ENCODE data around the gene SUFU.
A peak's percentile ranks its signal among the peaks of the same experiment; 100 is the strongest.

Gene SUFU

DNA sequence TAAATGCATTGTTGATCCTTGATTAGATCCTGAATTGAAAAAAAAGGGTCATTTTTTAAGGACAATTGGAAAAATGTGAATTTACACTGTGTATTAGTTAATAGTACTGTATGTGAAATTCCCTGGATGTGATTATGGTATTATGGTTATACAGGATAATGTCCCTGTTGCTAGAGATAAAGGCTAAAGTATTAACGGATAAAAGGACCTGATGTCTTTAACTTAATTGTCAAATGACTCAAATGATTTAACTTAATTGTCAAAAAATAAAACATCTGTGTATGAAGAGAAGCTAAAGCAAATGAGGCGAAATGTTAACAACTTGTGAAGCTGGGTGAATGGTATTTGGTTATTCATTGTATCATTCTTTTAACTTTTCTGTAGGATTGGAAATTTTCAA lies 48.8 kb downstream of the SUFU start:
- DNase-seq: no peak

GRCh38 chr10:102553771-102554170 lies 50.0 kb downstream of the SUFU start:
- no peak for DNase-seq

GRCh38 chr10:102554531-102554930 lies 50.8 kb downstream of the SUFU start:
- no peak for DNase-seq

DNA sequence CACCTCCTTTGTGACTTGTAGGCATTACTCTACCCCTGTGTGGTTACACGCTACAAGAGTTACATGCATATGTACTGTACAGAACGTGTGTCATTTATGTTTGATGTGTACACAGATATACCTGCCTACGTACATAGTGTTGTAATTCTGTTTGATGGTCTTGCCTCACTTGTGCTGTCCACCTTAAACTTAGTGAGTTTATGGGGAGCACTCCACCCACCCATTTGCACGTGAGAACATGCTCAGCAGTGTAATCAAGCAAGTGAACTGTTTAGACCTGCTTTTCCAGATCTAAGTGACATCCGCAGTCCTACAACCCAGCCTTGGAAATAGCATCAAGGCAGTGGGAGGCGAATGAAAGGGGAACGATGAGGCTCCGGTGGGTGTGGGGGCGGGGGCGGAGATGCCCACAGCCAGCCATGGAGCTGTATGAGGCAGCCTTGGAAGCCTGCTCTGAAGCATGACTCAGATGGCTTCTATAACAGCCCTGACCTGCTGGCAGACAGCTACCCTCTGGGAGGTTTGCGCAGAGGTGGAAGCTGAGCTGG lies 52.1 kb downstream of the SUFU start:
- DNase-seq: peak; percentile 52

DNA sequence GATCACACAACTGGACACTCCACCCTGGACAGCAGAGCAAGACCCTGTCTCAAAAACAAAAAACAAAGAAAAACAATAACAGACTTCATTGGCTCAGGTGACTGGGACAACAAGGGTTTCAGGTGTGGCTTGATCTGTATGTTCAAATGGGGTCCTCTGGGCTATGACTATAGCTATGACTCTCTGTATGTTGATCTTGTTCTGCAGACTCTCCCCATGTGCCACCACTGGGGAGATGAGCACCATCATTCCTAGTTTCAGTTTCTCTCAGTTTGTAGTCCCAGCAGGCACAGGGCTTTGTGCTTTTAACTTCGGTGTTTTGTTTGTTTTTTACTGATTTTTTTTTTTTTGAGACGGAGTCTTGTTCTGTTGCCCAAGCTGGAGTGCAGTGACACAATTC lies 53.8 kb downstream of the SUFU start:
- no peak for DNase-seq

DNA sequence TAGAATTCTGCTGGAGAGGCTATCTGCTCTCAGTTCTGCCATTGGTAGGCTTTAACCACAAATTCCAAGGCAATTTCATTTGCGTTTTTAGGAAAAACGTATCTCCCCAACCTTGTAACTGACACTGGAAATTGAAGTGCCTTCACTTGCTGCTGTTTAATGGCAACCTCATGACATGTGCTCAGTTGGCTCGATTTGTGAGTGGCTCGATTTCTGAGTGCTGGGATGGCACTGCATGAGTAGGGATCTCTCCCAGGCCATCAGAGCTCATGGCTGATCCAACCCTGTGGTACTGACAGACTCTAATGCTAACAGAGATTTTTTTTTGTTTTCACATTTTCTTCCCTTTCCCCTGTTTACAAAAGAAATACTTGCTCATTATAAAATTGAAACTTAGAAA lies 56.0 kb downstream of the SUFU start:
- DNase-seq: no peak

GRCh38 chr10:102564209-102564834 lies 60.5 kb downstream of the SUFU start:
- DNase-seq: no peak

- no peak for DNase-seq
Observed at GRCh38 chr10:102565793-102566192, 62.0 kb downstream of the SUFU start.

DNA sequence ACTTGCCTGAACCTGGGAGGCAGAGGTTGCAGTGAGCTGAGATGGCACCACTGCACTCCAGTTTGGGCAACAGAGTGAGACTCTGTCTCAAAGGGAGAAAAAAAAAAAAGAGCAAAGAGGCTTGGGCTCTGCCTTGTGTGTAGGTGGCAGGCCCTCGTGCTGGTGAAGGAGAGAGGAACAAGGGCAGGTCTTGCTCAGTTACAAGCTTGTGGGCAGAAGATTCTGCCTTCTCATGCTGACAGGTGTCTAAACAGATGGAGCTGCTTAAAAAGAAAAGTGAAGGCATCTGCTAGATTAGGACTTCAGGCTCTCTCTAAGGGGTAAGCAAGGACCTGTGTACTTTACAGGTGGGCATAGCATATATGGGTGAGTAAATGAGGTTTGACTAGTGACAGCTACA lies 75.0 kb downstream of the SUFU start:
- DNase-seq: no peak

DNA sequence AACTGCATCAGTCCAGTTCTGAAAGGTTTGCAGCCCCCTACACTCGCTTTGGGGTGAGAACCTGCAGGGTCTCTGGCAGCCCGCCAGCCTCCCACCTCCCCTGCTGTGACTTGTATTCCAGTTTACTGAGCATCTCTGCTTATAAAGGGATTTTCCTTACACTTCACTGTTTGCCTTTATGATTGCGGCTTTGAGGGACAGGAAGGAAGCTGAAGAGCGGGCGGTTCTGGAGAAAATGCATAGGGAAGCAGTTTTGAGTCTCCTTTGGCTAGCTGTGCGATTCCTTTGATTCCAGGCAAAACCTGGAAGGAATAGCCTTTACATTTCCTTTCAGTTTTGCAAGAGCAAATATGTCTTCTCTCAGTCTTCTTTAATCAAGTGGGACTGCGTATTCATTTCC lies 75.6 kb downstream of the SUFU start:
- DNase-seq: no peak

DNA sequence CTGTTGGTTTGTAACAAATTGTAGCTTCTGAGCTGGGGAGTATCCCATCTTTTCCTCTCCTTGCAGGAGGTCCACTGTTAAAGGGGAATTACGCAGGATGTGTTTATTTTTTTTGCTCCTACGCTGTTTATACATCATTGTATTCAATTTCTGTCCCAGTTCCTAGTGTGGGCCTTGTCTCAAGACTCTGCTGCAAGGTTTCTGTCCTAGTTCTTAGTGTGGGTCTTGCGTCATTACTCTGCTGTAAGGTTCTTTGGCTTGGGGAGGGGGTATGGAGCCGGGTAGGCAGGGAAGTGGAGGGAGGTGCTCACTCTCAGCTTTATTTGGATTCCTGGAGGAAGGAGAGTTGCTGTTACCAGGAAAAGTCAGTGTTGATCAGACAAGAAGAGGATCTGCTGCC lies 76.5 kb downstream of the SUFU start:
- DNase-seq: peak; percentile 15

- DNase-seq: no peak
Observed at GRCh38 chr10:102581401-102581800, 77.6 kb downstream of the SUFU start.

DNA sequence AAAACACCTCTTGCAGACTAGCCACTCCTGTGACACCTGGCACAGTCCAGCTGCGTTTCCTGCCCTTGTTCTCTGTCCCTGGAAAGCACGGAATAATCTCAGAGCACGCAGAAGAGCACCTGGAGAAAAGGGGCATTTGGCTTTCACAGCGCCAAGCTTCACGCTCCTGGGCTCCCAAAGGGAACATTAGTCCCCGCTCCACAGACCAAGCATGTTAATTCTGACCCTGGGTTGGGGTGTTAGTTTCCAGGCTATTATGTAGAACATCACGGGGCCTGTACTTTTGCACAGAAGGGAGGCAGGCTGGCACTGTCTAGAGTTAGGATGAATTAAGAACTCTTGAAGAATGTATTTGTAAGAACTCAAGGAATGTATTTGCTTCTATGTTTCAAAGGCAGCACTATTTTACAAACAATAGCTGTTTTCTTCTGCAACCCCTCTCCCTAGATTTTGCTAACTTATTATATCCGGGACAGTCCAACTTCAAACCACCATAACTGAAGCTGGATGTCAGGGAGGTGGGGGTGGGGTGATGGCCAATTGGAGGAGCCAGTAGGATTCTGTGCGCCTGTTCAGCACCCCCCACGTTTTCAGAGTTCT lies 78.3 kb downstream of the SUFU start:
- DNase-seq: no peak

DNA sequence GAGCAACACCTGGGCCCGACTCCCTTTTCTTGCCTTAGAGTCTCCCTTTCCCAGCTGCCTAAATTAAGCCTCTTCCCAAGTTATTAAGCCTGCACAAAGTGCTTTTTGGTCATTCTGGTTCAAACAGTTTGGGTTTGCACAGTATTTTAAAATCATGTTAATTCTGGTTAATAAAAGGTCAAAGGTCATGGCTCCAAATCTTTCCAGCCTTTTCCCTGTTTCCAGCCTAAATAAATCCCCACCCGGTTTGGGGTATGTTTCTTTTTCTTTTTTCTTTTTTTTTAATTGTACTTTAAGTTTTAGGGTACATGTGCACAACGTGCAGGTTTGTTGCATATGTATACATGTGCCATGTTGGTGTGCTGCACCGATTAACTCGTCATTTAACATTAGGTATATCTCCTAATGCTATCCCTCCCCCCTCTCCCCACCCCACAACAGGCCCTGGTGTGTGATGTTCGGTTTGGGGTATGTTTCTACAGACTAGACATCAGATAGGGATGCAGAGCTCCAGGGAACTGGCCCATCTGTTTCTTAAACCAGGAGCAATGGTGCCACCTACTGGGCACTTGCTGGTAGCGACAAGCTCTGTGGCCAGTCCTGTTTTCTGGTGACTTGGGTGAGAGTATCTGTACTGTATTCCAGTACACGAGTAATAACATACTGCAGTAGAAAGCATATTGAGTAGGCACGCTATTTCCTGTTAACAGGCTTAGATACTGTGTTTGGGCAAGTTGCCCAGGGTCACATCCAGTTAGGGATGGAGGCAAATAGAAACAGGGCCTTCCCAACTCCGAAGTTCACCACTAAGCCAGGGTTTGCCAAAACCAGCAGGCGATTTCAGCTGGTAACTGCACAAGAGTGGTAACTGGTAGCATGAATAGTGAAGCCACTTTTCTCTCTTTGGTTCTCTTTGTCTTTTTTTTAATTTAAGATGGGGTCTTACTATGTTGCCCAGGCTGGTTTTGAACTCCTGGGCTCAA lies 80.0 kb downstream of the SUFU start:
- peak; percentile 85 for DNase-seq

GRCh38 chr10:102585026-102585425 lies 81.3 kb downstream of the SUFU start:
- DNase-seq: peak; percentile 51

- DNase-seq: no peak
Observed at GRCh38 chr10:102586858-102587257, 83.1 kb downstream of the SUFU start.

DNA sequence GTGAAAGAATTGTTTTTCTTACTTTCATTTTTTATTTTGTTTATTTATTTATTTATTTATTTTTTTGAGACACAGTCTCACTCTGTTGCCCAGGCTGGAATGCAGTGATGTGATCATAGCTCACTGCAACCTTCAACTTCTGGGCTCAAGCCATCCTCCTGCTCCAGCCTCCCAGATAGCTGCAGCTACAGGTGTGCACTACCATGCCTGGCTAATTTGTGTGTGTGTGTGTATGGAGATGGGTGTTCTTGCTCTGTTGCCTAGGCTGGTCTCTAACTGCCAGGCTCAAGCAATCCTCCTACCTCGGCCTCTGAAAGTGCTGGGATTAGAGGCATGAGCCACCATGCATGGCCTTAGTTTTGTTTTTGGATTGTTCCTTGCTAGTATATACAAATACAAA lies 85.1 kb downstream of the SUFU start:
- no peak for DNase-seq

GRCh38 chr10:102593074-102593803 lies 89.5 kb downstream of the SUFU start:
- DNase-seq: peak; percentile 44

DNA sequence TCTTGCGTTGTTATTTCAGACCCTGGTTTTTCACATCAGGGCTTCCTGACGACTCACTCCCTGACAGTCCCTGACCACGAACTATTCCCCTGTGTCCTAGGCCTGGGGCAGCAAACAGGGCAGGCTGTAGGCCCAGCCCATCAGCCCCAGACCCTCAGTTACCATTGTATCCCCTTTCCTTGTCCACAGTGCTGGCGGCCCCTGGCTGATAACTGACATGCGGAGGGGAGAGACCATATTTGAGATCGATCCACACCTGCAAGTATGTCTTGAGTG lies 90.0 kb downstream of the SUFU start:
- DNase-seq: no peak

GRCh38 chr10:102595293-102595692 lies 91.5 kb downstream of the SUFU start:
- DNase-seq: no peak

- DNase-seq: no peak
Observed at GRCh38 chr10:102595897-102596296, 92.1 kb downstream of the SUFU start.

- peak; percentile 55 for DNase-seq
Observed at GRCh38 chr10:102596506-102596971, 92.8 kb downstream of the SUFU start.

Measured in fibroblast of skin of scalp (primary cell).